ENCODE data around the gene ETV3L.
"Not testable (repeated sequence)": the region's sequence is repeated elsewhere in the genome, so short reads cannot be mapped to it uniquely, and the experiment has no call there.

ETV3L gene

DNA sequence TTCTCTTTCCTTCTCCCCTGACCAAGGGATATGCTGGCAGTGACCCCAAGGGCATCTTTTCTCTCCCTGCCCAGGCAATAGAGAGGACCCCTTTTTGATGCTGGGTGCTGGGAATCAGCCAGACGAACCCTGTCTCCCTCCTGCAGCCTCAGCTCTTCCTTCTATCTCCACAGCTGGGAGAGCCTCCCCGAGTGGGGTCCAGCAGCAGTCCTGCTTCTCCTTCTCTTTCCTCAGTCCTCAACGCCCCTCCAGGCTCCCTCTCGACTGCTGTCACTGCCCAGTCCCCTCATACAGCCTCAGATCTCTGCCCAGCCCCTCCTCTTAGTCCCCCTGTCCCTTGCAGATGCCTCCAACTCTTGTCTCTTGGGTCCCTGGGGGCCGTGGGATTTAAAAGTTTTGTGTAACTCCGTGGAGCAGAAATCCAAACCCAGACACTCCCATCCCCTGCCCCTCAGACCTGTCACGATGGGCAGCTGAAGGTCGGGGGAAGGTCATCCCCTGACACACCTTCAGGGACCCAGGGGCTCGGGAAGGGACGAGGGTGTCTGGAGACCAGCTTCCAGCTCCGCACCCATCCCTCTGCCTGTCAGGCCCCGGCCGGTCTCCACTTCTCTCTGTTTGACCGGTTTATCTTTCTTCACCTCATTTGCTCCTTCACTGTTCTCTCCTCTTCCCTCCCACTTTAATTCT, 5.8 kb upstream of the ETV3L start:
- DNase-seq (ENCODE audit: low read depth), result no peak

DNA sequence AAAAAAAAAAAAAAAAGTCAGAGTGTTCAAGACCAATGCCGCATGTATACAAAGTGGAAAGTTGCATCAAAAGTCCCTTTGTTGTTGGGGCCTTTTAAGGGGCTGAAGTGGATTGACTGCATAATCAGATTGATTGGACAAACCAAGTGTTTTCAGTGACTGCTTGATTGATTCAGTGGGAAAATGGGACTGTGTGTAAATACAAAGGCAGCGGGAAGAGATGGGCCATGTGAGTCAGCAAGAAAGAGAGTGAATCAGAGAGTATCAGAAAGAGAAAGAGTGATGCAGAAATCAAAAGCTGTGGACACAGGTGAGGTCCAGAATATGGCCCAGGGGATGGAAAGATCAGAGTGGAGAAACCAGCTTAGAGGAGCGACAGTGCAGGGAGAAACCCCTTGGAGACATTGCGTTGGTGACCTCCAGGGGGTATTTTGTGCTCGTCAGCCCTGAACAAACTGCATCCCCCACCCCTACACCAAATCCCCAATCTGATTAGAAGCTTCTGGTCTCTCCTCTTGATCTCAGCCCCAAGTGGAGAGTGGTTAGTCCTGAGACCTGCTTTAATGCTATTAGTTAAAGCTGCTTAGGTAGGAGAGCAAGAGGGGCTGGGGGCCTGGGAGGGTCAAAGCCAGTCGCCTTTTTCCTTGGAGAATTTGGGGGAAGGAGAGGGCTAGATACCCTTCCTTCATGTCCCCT, 5.1 kb upstream of the ETV3L start:
- no peak for DNase-seq (ENCODE audit: low read depth)

DNA sequence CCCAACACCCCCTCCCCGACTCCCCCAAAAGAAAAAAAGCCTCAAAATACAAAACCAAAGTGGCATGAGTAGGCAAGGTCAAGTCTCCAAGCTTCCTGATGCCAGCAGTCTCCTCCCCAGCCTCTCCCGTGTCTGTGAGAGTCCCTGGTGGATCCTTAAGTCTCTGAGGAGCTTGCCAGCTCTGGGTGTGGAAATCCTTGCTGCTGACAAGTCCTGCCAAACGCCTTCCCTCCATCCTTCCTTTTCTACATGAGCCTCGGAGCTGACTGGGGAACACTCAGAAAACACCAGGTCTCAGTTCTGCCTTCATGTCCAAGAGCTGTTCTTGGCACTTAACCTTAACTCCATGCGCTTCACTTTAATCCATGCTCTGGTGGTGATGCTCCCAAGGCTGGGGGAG, 3.7 kb upstream of the ETV3L start:
- DNase-seq (ENCODE audit: low read depth), result no peak

DNA sequence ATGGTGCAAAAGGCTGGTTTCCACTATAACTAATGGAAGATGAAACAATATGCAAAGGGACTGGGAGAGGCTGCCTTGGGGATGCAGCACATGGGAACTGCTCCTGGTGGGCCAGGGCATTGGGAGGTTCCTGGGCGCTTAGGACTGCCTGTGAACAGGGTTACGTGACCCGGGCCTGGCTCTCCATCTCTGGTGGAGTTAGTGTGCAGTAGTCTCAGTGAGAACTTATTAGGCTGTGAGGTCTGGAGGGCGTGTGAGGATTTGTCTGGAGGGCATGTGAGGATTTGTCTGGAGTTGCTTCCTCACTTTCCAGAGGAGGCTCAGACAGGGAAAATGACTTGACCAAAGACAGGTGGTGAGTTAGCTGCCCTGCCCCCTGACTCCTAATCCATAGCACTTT, 1.5 kb upstream of the ETV3L start:
- no peak for DNase-seq (ENCODE audit: low read depth)

DNA sequence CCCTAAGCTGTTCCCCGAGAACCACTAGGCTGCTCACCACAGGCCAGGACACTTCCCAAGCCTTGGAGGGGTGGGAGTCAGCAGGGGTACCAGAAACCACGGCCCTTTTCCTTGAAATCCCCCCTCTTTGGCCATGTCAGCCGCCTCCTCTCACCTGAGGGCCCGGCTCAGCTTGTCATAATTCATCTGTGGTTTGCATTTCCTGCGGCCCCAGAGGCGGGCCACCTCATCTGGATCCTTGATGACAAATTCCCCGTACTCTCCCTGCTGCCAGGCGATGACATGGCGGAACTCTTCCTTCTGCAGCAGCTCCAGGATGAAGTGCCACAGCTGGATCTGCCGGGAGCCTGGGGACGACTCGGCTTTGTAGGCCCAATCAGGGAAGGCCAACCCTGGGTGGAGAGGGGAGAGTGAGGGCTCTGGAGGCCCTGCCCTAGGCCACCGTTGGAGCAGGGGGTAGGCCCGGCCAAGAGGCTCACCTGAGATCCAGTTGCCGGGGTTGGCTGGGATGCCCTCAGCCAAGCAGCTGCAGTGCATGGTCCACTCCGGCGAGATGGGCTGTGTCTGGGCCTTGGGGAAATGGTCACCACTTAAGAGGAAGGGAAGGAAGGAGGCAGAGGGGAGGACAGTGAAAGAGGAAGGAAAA, 498 bp downstream of the ETV3L start:
- DNase-seq (ENCODE audit: low read depth), result not testable (repeated sequence)

DNA sequence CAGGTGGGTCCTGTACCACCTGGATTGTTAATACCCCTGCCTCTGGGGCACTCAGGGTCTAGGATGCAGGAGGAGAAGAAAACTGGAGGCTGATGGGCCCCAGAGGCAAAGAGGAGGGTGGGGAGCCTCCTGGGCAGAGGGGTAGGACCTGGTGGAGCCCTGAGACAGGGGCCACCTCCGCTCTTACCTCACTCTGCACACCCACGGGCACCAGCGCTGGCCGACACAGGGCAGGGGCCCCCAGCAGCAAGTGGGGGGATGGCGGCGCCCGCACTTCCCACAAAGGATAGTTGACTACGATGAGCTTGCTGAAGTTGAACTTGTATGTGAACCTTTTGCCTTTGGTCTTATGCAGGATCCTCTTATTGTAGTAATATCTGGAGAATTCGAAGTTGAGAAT, 1.1 kb downstream of the ETV3L start:
- no peak for DNase-seq (ENCODE audit: low read depth)

DNA sequence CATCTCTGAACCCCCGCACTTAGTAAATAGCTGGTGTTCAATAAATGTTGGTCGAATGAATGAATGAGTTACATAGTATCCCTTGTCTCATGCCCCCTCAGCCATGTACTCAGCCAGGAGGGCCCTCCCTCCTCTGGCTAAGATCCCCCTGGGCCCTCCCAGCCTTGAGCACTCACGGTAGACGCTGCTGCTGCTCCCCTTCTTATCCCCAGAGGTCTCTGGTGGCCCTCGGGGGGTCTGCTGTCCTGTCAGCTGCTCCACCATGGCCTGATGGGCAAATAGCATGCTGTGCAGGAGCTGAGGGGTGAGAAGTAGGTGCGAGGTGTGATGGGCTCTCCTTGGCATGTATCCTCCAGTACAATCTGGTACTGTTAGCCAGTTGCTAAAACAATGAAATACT, 1.9 kb downstream of the ETV3L start:
- no peak for DNase-seq (ENCODE audit: low read depth)

DNA sequence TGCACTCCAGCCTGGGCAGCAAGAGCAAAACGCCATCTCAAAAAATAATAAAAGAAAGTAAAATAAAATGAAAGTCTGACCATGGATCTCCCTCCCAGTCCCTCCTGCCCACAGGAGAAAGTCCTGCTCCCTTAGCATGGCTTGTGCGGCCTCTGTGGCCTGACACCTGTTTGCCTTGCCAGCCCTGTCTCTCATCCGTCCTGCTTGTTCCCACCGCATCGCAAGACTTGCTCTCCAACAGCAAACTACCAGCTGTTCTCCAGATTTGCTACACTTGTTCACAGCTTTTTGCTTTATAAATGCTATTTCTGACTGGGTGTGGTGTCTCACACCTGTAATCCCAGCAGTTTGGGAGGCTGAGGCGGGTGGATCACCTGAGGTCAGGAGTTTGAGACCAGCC, 2.7 kb downstream of the ETV3L start:
- no peak for DNase-seq (ENCODE audit: low read depth)

DNA sequence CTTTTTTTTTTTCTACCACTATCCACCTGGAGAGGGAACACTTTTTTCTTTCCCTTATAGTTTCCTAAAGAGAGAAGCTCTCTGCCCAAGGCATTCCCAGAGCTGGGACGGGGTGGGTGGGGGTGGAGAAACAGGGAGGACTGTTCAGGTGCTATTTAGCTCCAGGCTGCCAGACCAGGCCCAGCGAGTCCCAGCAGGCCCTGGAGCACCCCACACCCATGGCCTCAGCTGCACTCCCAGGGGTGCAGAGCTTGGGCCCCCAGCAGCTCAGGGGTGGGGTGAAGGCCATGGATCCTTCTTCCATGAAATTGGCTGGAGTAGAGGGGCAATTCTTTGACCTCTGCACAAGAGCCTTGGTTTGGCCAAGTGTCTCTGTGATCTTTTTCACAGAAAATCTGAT, 4.1 kb downstream of the ETV3L start:
- DNase-seq (ENCODE audit: low read depth), result no peak

DNA sequence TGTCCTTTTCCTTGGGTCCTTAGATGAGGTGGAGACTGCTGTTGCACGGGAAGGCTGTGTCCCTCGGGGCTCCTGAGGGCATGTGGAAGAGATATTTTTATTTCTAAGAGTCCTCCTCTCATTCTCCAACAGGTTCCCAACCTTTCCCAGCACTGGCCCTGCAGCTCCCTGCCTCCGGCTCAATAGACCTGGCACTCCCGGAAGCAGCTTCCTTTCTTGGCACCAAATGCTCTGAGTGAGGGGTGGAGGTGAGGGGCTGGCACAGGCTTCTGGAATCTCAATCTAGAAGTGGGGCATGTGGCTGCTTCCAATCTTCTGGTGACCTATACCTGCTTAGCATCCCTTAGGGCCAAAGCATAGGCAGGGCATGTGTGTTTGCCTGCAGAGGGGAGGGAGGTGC, 4.5 kb downstream of the ETV3L start:
- DNase-seq (ENCODE audit: low read depth), result no peak

DNA sequence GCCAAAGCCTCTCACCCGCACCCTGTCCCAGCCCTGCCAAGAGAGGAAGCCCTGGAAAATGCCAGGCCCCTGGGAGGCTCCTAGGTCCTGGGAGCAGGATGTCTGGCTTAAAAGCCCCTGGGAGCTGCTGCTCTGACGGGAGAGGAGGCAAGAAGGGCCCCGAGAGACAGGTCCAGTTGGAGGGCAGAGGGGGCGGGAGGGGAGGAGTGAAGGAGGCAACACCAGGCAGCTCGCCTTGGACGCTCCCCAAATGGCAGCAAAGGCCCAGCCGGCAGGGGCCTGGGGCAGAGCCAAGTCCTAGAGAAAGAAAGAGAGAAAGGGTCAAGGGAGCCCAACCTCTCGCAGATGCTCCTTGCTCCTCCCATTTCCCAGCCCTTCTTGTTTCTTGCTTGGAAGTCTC, 6.8 kb downstream of the ETV3L start:
- DNase-seq (ENCODE audit: low read depth), result no peak

DNA sequence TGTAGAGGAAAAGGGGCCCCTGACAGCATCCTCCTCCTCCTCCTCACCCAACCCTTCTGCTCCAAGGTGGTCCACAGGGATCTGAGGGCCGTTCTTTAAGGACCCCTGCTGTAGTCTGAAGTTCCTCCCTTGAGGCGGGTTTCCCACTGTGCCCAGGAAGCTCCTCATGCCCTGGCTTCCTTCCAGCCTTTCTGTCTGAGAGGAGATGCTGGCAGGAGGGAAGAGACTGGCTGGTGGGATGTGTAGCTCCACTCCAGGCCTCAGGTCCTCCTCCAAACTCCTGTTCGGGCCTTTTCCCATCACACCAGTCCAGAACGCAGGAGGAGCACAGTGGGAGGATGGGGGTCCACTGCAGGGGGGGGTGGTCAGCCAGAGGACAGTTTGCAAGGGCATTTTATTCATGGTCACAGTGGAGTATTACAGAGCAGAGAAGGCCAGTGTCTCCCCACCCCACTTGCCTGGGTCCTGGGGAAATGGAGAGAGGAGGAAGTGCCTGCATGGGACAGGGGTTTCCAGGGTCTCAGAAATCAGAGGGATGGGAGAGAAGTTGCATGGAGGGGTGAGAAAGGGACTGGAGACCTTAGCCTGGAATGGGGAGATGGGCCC, 7.8 kb downstream of the ETV3L start:
- DNase-seq (ENCODE audit: low read depth), result no peak

DNA sequence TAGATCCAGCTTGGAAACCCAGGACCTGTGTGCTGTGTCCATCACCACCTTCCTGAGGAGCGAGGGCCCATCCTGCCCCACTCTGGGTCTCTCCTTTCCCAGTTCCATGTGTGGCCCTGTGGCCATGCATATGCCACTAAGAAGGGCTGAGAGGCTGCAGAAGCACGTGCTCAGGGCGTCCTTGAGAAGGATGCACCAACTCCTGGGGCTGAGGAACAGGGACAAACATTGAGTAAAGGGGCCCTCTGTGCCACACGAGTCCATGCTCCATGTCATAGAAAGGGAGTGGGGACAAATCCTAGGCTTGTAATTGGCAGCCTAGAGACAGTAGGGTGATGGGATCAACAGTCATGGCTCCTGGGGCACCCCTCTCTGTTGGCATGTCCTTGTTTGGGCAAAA, 8.4 kb downstream of the ETV3L start:
- no peak for DNase-seq (ENCODE audit: low read depth)

DNA sequence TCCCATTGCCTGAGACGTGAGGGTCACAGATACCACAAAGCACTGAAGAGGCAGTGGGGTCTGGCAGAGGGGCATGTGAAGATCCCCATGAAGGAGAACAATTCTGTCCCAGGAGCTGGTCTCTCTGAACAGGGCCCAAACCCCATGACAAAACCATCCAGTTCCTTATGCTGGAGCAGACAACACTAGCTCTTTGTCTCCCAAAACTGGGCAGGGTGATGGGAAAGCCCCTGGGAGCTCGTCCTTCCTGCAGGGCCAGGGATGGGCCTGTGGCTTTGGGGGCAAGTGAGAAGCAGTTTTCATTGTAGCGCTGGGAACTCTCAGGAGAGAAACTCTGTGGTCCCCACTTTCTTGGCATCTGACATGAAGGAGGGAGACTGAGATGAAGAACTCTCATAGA, 8.8 kb downstream of the ETV3L start:
- DNase-seq (ENCODE audit: low read depth), result no peak

DNA sequence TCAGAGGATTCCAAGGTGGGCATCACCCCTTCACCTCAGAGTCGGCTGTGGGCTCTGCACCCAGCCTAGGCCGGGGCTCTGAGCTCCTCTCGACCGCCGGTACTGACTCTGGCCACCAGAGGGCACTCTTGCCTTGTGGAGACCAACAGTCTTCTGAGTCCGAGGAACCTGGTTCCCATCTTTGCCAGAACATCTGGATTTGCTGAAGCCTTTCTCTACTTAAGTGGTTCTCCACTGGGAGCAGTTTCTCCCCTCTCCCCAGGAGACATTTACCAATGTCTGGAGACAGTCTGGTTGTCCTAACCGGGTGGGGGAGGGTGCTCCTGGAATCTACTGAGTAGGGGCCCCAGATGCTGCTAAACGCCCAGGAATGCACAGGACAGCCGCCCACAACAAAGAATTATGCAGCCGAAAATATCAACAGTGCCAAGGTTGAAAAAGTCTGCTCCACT, 9.4 kb downstream of the ETV3L start:
- peak; percentile 78 for DNase-seq (ENCODE audit: low read depth)

DNA sequence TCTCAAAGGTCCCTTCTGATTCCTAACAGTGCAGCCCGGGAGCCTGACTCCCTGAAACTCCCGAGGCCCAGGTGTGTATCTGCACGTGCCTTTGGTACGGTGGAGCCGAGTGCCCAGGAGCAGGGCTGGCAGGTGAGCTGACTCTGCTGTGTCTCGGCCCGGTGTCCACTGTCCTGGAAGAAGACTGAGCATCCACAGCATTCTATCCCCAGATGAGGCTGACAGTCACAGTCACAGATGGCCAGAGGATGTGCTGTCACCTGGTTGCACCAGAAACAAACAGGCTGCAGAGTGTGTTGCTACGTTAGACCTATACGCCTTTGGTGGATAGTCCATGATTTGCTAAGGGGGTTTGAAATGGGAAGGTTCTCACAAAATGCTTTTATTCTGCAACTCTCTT, 9.8 kb downstream of the ETV3L start:
- no peak for DNase-seq (ENCODE audit: low read depth)

DNA sequence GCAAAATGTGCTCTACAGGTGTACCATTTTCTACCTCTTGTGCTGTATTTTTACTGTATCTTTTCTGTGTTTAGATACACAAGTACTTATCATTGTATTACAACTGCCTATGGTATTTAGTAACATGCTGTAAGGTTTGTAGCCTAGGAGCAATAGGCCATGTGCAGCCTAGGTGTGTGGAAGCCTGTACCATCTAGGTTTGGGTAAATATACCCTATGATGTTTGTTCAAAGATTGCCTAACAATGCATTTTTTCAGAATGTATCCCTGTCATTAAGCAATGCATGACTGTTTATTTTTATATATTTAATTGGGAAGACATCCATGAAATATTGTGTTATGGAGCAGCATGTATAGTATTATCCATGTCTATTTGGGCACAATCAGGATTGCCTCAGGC, 11.0 kb downstream of the ETV3L start:
- DNase-seq (ENCODE audit: low read depth), result no peak

DNA sequence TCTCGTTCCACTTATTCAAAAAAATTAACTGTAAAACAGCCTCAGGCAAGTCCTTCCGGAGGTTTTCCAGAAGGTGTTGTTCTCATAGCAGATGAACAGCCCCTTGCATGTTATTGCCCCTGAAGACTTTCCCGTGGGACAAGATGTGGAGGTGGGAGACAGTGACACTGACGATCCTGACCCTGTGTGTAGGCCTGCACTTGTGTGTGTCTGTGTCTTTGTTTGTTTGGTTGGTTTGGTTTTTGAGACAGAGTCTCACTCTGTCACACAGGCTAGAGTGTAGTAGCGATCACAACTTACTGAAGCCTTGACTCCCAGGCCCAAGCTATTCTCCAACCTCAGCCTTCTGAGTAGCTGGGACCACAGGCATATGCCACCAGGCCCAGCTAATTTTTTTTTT, 12.6 kb downstream of the ETV3L start:
- DNase-seq (ENCODE audit: low read depth), result no peak

DNA sequence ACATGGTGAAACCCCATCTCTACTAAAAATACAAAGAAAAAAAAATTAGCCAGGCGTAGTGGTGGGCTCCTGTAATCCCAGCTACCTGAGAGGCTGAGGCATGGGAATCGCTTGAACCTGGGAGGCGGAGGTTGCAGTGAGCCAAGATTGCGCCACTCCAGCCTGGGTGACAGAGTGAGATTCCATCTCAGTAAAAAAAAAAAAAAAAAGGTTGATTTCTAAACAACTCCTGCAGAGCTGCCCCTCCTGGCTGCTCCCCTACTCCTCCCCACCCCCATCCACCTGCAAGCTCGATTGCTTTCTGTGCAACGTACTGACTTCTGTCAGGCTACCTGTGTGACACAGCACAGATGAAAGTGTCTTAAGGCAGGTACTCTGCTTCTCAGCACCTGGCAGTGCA, 13.3 kb downstream of the ETV3L start:
- DNase-seq (ENCODE audit: low read depth), result no peak

DNA sequence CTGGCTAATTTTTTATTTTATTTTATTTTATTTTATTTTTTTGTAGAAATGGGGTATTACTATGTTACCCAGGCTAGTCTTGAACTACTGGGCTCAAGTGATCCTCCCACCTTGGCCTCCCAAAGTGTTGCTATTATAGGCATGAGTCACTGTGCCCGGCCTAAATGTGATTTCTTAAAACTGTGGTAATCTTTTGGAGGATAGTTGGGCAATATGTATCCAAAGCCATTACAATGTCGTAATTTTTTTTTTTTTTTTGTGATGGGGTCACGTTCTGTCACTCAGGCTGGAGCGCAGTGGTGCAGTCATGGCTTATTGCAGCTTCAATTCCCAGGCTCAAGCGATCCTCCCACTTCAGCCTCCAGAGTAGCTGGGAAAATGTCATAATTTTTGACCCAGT, 14.2 kb downstream of the ETV3L start:
- DNase-seq (ENCODE audit: low read depth), result no peak

DNA sequence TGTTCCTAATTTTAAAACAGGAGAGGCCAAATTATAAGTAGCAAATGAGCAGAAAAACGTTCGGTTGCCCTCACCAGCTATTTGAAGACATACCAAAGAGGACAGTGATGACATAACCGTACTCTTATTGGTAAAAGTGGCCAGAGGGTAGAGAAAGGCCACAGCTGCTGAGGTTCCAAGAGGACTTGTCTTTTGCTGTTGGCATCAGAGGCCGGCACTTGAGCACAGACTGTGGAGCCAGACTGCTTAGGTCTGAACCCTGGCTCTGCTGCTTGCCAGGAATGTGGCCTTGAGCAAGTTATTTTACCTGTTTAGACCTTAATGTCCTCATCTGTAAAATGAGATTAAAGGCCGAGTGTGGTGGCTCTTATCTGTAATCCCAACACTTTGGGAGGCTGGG, 14.9 kb downstream of the ETV3L start:
- DNase-seq (ENCODE audit: low read depth), result no peak

DNA sequence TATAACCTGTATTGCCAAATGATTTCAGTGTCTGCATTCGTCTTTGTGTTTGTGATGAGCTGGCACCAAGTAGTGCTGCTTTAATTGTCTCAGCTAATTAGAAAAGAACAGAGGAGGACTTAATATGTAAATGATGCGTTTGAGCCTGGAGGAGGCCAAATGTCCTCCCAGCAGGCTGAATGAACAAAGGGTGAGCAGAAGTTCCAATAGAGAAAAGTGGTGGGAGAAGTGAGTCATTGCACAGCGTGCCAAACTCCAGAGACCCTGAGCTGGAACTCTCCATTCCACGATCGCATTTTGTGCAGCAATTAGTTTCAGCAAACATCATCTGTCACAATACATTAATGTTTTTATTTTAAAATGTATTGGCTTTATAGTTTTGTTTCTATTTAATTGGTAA, 17.9 kb downstream of the ETV3L start:
- DNase-seq (ENCODE audit: low read depth), result no peak

DNA sequence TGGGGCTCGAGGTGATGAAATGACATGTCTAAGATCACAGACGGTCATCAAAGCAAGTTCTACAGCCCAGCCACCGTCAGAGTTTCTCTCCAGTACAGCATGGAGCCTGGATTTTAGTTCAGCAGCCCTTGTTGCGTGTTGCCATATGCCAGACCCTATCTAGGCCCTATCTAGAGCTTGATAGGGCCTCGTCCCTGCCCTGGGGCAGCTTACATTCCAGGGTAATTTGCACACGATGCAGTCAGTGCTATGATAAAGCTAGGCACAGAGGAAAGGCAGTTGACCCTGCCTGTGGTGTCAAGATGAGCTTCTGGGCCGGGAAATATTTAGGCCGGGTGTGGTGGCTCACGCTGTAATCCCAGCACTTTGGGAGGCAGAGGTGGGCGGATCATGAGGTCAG, 18.9 kb downstream of the ETV3L start:
- no peak for DNase-seq (ENCODE audit: low read depth)
